Prostate gland (tissue), 2 donors: ENCODE data around the gene ZDHHC15. TPM values are rescaled to one million over a fixed set of nuclear protein-coding genes. Genes with fewer than 3 reads are reported as not detected.
"Not testable (repeated sequence)": the region's sequence is repeated elsewhere in the genome, so short reads cannot be mapped to it uniquely, and the experiment has no call there.

ENCODE experiments used
- DNase-seq: peaks from one replicate; pipeline ENCODE4 v3.0.0-alpha.2; 2019; ENCODE audit warnings: low spot score
- H3K27ac ChIP-seq, 2 donors: fragments of 200-600 bp; sonication (generic); 2 replicates each; pipeline ENCODE4 v1.5.1; 2017 to 2019
- H3K27me3 ChIP-seq: fragments of 200-600 bp; sonication (generic); replicated peaks from 2 replicates; pipeline ENCODE4 v1.5.1; 2019; ENCODE audit not compliant: insufficient read depth
- H3K36me3 ChIP-seq, 2 donors: fragments of 200-600 bp; sonication (generic); 1 replicate in 1 of 2; 2 replicates in 1 of 2; pipeline versions ENCODE4 v1.5.1 to v1.8.1; 2017 to 2019
- H3K4me1 ChIP-seq: fragments of 200-600 bp; sonication (generic); replicated peaks from 2 replicates; pipeline ENCODE4 v1.5.1; 2019
- H3K4me3 ChIP-seq, 2 donors: fragments of 200-600 bp; sonication (generic); 2 replicates each; pipeline ENCODE4 v1.5.1; 2017 to 2019
- H3K9me3 ChIP-seq: fragments of 200-600 bp; sonication (generic); 2 replicates; pipeline ENCODE4 v1.5.1; 2017
- CTCF ChIP-seq, 4 experiments: fragments of 200-600 bp in 2 of 4; fragments of 450-650 bp in 2 of 4; sonication (generic) in 2 of 4; IDR thresholded peaks; 1 replicate in 3 of 4; 2 replicates in 1 of 4; pipeline ENCODE4 v1.5.1; 2016 to 2019; ENCODE audit warnings: antibody characterized with exemption in 4 of 4, mild to moderate bottlenecking in 2 of 4, moderate library complexity in 2 of 4
- POLR2A ChIP-seq: fragments of 450-650 bp; IDR thresholded peaks from one replicate; pipeline ENCODE4 v1.6.1; 2016; ENCODE audit warnings: antibody characterized with exemption, mild to moderate bottlenecking
- POLR2AphosphoS5 ChIP-seq: sonication (generic); formaldehyde crosslinking; IDR thresholded peaks from one replicate; pipeline ENCODE4 v1.6.1; 2017; ENCODE audit warnings: antibody characterized with exemption
- WGBS: methylation state at CpG from one replicate; pipeline ENCODE4 v1.1.5; 2018; 5-methylcytosine and 5-hydroxymethylcytosine counted together
- intact Hi-C: fragments of 100-400 bp; cut with DNase I; formaldehyde crosslinking; loops from one replicate; pipeline ENCODE4 v1.14.2; 2022
- total RNA-seq, 2 donors: library from RNA; depleted of rRNA; stranded (reverse); fragments of >200 nt; gene quantifications; one replicate each; pipeline ENCODE4 v1.1.0, GENCODE V29; 2016

ZDHHC15 gene
- total RNA-seq, 2 donors from 2014 or later = 2.6 to 2.9 TPM

- H3K9me3 ChIP-seq = no peaks in the 10 kb centered on the region
- TF ChIP-seq POLR2AphosphoS5 = no peak
- TF ChIP-seq POLR2A = no peak
- no peak for TF ChIP-seq CTCF (IDR thresholded peaks at IDR 0.05)
- H3K27me3 ChIP-seq = no peaks in the 10 kb centered on the region
- H3K36me3 ChIP-seq = no peaks in the 10 kb centered on the region
- H3K4me3 ChIP-seq = no peak overlapping the region
- intact Hi-C loops = no loop called here
- no peak overlapping the region for H3K27ac ChIP-seq
- no peaks in the 10 kb centered on the region for H3K4me1 ChIP-seq
- DNase-seq = no peak
- WGBS = 71% methylated on average over 1 of the region's 1 CpG
Measured at GRCh38 chrX:75483933-75484332, 38.9 kb downstream of the ZDHHC15 start.

DNA sequence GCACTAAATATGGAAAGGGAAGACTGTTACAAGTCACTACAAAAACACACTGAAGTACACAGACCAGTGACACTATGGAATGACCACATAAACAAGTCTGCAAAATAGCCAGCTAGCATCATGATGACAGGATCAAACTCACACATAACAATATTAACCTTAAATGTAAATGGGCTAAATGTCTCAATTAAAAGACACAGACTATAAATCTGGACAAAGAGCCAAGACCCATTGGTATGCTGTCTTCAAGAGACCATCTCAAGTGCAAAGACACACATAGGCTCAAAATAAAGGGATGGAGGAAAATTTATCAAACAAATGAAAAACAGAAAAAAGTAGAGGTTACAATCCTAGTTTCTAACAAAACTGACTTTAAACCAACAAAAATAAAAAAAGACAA lies 61.1 kb downstream of the ZDHHC15 start:
- DNase-seq, H3K27me3 ChIP-seq, H3K27ac ChIP-seq, H3K36me3 ChIP-seq, H3K4me1 ChIP-seq, H3K4me3 ChIP-seq, intact Hi-C loops, H3K9me3 ChIP-seq: not testable (repeated sequence)

DNA sequence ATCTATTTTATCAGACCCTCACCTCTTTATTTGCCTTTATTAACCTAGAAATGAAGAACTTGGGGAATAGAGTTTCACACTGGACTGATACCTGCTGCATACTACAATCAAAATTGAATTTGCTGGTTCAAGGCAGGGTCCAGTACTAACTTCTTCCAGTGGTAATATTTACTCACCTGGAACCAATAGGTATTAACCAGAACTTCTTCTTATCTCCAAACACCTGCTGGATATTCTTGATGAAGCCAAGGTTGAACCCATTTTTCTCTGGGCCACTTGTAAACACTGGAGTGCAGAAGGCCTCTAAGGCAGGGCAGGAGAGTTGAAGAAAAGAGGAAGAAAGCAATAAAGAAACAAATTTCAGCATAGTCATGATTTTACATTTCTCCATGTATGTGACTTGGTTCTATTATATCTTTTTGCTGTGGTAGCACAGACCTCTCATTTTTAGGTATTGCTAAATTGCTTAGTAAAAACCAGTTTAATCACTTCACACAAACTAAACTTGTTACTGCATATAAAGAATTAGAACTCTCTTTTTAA lies 101.1 kb downstream of the ZDHHC15 start:
- intact Hi-C loops = no loop called here
- Histone ChIP-seq H3K36me3 (no peaks in the 10 kb centered on the region), H3K4me3 (no peak overlapping the region), H3K27me3 (no peaks in the 10 kb centered on the region), H3K4me1 (no peaks in the 10 kb centered on the region), H3K9me3 (no peaks in the 10 kb centered on the region), H3K27ac (no peak overlapping the region)
- no peak for TF ChIP-seq CTCF (IDR thresholded peaks at IDR 0.05)
- TF ChIP-seq POLR2AphosphoS5 = no peak
- TF ChIP-seq POLR2A = no peak
- no peak for DNase-seq

DNA sequence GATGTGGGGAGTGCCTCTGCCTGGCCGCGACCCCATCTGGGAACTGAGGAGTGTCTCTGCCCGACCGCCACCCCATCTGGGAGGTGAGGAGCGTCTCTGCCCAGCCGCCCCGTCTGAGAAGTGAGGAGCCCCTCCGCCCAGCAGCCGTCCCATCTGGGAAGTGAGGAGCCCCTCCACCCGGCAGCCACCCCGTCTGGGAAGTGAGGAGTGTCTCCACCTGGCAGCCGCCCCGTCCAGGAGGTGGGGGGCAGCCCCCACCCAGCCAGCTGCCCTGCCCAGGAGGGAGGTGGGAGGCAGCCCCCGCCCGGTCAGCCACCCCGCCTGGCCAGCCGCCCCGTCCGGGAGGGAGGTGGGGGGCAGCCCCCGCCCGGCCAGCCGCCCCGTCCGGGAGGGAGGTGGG lies 115.7 kb downstream of the ZDHHC15 start:
- DNase-seq, intact Hi-C loops, H3K27ac ChIP-seq, H3K4me3 ChIP-seq, H3K9me3 ChIP-seq, H3K36me3 ChIP-seq, H3K4me1 ChIP-seq, H3K27me3 ChIP-seq: not testable (repeated sequence)
- WGBS = 100% methylated on average over 6 of the region's 24 CpGs

GRCh38 chrX:75390470-75390869 lies 132.4 kb downstream of the ZDHHC15 start:
- Histone ChIP-seq H3K36me3 (no peaks in the 10 kb centered on the region), H3K4me3 (no peak overlapping the region)
- TF ChIP-seq POLR2AphosphoS5 = no peak
- no peak for TF ChIP-seq CTCF (IDR thresholded peaks at IDR 0.05)
- no peak for TF ChIP-seq POLR2A

DNA sequence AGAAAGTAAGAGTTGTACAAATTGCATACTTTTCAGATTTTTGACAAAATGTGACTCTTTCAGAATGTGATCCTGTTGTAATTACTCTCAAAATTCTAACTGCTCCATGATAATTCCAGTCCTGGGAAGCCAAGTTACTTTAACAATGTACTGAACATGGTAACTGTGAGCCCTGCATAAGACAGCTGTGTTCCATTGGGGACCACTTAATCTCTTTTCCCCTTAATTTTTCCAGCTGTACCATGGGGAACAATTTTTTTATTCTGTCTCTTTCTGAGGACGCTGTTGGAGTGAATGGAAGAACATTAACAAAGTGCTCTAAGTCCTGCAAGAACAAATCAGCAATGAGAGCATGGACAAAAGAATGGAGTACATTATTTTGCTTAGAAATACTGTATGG lies 153.1 kb downstream of the ZDHHC15 start:
- TF ChIP-seq POLR2A (no peak), POLR2AphosphoS5 (no peak), CTCF (IDR thresholded peaks at IDR 0.05) (no peak)
- no peak for DNase-seq
- H3K27me3 ChIP-seq = no peaks in the 10 kb centered on the region
- H3K4me3 ChIP-seq = no peak overlapping the region
- H3K9me3 ChIP-seq = no peaks in the 10 kb centered on the region
- 95% methylated on average over 1 of the region's 1 CpG for WGBS
- intact Hi-C loops = no loop called here
- H3K27ac ChIP-seq = no peak overlapping the region
- no peaks in the 10 kb centered on the region for H3K4me1 ChIP-seq
- H3K36me3 ChIP-seq = no peaks in the 10 kb centered on the region

More at GRCh38 chrX:75390470-75390869, 132.4 kb downstream of the ZDHHC15 start:
- Histone ChIP-seq H3K9me3 (no peaks in the 10 kb centered on the region), H3K27me3 (no peaks in the 10 kb centered on the region), H3K27ac (no peak overlapping the region), H3K4me1 (no peaks in the 10 kb centered on the region)
- 83% methylated on average over 2 of the region's 2 CpGs for WGBS
- intact Hi-C loops = no loop called here
- DNase-seq = no peak
